Suprapubic skin (tissue), 3 donors: ENCODE results near the gene SSR3.

ENCODE experiments used
- POLR2A ChIP-seq, 2 donors: fragments of 450-650 bp; IDR thresholded peaks; one replicate each; pipeline ENCODE4 v1.6.1; 2017; ENCODE audit warnings: antibody characterized with exemption in 2 of 2, mild to moderate bottlenecking in 2 of 2, moderate library complexity in 2 of 2
- TF ChIP-seq, protein P1 (sequence below), 2 donors: fragments of 200-600 bp in 1 of 2; fragments of 450-650 bp in 1 of 2; sonication (generic) in 1 of 2; IDR thresholded peaks; one replicate each; pipeline ENCODE4 v1.5.1; 2016 to 2019; ENCODE audit warnings: antibody characterized with exemption in 2 of 2, mild to moderate bottlenecking in 1 of 2, moderate library complexity in 1 of 2

- TF ChIP-seq, protein P1, sequence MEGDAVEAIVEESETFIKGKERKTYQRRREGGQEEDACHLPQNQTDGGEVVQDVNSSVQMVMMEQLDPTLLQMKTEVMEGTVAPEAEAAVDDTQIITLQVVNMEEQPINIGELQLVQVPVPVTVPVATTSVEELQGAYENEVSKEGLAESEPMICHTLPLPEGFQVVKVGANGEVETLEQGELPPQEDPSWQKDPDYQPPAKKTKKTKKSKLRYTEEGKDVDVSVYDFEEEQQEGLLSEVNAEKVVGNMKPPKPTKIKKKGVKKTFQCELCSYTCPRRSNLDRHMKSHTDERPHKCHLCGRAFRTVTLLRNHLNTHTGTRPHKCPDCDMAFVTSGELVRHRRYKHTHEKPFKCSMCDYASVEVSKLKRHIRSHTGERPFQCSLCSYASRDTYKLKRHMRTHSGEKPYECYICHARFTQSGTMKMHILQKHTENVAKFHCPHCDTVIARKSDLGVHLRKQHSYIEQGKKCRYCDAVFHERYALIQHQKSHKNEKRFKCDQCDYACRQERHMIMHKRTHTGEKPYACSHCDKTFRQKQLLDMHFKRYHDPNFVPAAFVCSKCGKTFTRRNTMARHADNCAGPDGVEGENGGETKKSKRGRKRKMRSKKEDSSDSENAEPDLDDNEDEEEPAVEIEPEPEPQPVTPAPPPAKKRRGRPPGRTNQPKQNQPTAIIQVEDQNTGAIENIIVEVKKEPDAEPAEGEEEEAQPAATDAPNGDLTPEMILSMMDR (IDR thresholded peaks at IDR 0.05), result no peak
- no peak for TF ChIP-seq POLR2A (IDR thresholded peaks at IDR 0.05)
Measured at GRCh38 chr3:156497326-156497725, 57.6 kb downstream of the SSR3 start.
